ENCODE results near the gene ADAMTS17.

The ADAMTS17 gene

DNA sequence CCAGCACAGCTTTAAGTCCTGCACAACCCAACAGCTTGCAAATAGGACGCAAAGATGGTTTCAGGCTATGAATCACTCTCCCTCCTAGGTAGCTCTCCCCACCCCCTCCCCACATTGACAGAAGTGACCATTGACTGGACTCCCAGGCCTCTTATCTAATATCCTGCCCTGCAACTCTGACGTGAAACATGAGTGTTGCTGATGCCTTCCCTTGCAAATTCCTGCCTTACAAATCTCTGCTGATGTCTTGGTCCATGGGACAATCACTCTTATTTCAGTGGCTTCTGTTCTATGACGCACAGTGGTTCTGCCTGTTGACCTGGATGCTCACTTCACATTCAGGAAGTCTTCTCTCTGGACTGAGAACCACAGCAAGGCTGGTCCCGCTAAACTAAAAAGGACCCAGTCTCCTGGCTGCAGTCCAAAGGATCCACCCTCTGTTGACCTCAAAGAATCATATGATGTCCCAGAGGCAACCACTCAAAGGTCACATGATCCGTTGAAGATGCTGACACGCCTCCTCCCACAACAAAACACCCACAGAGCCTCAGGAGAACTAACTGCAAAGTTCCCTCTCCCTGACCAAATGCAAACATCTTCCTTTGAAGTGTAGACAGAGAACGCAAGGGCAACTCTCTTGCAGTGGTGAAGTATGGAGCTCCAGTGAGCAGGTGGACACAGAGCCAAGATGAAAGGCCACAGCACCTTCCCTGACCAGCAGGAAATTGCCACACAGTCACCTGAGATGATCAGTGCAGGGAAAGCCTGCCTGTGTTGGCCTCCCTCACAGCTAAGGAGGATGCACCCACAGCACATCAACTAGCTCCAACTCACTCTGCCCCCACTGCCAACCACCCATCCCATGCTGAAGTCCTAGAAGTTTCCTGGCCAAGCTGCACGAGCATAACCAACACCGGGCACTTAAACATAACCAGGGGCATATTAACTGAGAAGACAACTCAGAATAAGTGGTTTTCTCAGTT, 112.3 kb downstream of the ADAMTS17 start:
- no peak for DNase-seq (ENCODE audit: low read depth, low spot score)
- in situ Hi-C loops (cut with HindIII; ENCODE audit: low sequenced_read_pairs) = no loop called here
- H3K4me3 ChIP-seq (ENCODE audit: low read depth, low read length) = no peak overlapping the region
- TF ChIP-seq, protein P1, sequence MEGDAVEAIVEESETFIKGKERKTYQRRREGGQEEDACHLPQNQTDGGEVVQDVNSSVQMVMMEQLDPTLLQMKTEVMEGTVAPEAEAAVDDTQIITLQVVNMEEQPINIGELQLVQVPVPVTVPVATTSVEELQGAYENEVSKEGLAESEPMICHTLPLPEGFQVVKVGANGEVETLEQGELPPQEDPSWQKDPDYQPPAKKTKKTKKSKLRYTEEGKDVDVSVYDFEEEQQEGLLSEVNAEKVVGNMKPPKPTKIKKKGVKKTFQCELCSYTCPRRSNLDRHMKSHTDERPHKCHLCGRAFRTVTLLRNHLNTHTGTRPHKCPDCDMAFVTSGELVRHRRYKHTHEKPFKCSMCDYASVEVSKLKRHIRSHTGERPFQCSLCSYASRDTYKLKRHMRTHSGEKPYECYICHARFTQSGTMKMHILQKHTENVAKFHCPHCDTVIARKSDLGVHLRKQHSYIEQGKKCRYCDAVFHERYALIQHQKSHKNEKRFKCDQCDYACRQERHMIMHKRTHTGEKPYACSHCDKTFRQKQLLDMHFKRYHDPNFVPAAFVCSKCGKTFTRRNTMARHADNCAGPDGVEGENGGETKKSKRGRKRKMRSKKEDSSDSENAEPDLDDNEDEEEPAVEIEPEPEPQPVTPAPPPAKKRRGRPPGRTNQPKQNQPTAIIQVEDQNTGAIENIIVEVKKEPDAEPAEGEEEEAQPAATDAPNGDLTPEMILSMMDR (IDR thresholded peaks at IDR 0.05; ENCODE audit: low read depth, low read length) = no peak

GRCh38 chr15:100227781-100228180, 114.0 kb downstream of the ADAMTS17 start:
- no peak overlapping the region for H3K4me3 ChIP-seq (ENCODE audit: low read depth, low read length)
- DNase-seq (ENCODE audit: low read depth, low spot score) = no peak
- TF ChIP-seq, protein P1 (IDR thresholded peaks at IDR 0.05; ENCODE audit: low read depth, low read length) = no peak
- in situ Hi-C loops (cut with HindIII; ENCODE audit: low sequenced_read_pairs) = no loop called here

- H3K4me3 ChIP-seq (ENCODE audit: low read depth, low read length) = no peak overlapping the region
- no peak for DNase-seq (ENCODE audit: low read depth, low spot score)
- TF ChIP-seq, protein P1 (IDR thresholded peaks at IDR 0.05; ENCODE audit: low read depth, low read length) = no peak
- in situ Hi-C loops (cut with HindIII; ENCODE audit: low sequenced_read_pairs) = no loop called here
Observed at GRCh38 chr15:100226107-100226506, 115.7 kb downstream of the ADAMTS17 start.

- H3K4me3 ChIP-seq (ENCODE audit: low read depth, low read length) = no peak overlapping the region
- peak; percentile 35 for DNase-seq (ENCODE audit: low read depth, low spot score)
- TF ChIP-seq, protein P1 (IDR thresholded peaks at IDR 0.05; ENCODE audit: low read depth, low read length) = no peak
- in situ Hi-C loops (cut with HindIII; ENCODE audit: low sequenced_read_pairs) = no loop called here
Observed at GRCh38 chr15:100224206-100225185, 117.3 kb downstream of the ADAMTS17 start.

DNA sequence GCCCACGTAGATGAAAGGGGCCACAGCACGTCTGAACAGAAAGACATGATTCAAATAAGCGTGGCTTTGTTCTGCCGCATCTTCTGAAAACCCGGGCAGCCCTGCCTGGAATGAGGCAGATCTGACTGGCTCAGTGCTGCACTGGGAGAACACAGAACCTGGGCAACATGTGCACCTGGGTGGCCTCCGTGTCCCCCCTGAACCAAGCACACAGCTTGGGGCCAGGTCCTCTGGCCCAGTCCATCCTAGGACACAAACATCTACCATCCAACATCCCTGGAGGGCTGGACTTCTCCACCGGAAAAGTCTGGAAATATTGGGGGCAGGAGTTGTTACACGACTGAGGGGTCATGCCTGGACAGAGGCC, 119.4 kb downstream of the ADAMTS17 start:
- DNase-seq (ENCODE audit: low read depth, low spot score) = no peak
- in situ Hi-C loops (cut with HindIII; ENCODE audit: low sequenced_read_pairs) = no loop called here
- no peak overlapping the region for H3K4me3 ChIP-seq (ENCODE audit: low read depth, low read length)
- TF ChIP-seq, protein P1 (IDR thresholded peaks at IDR 0.05; ENCODE audit: low read depth, low read length) = no peak

Data from astrocyte of the spinal cord (primary cell).